GM19463 (cell line): ENCODE measurements around the gene AOPEP.

Experiments
- ATAC-seq: cut with Tn5 transposase; IDR thresholded peaks from one replicate; pipeline ENCODE4 v1.9.1; 2021; ENCODE audit warnings: mild to moderate bottlenecking, moderate library complexity; ENCODE audit not compliant: unreplicated experiment

Gene AOPEP

GRCh38 chr9:94983552-94983951 lies 257.1 kb downstream of the AOPEP start:
- no peak for ATAC-seq

- ATAC-seq = no peak
Observed at GRCh38 chr9:94984891-94985476, 258.5 kb downstream of the AOPEP start.

- ATAC-seq = no peak
Observed at GRCh38 chr9:94985649-94986048, 259.1 kb downstream of the AOPEP start.

- ATAC-seq = no peak
Observed at GRCh38 chr9:94987731-94988130, 261.2 kb downstream of the AOPEP start.

GRCh38 chr9:94990897-94991561 lies 264.5 kb downstream of the AOPEP start:
- ATAC-seq = no peak

GRCh38 chr9:94991961-94992907 lies 265.7 kb downstream of the AOPEP start:
- no peak for ATAC-seq

DNA sequence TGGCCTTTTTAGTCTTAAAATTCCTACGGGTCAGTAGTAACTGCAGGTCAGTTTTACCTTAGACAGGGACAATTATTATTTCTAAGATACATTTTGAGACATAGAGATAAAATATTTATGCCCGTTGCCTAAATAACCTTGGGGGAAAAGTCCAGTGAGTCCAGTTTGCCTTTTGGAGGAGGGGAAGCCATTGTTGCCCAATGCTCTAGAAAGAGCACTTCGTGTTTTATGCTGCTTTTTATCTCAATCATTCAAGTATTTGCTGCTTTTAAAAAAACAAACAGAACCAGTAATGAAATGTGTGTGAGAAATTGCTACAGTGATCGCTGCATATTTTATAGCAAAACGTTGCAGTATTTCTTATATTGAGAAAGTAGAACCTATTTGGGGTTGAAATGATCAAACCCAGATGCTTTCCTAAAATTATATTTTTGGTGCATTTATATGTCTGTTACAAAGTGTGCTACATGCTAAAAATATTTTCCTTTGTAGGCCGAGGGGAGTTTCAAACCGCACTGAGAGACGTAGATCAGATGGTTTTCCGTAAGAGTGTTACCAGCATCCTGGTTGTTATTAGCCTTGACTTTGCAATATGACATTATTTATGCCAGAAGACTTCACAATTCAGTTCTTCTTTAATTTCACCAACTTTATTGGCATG lies 266.8 kb downstream of the AOPEP start:
- no peak for ATAC-seq

- ATAC-seq = no peak
Observed at GRCh38 chr9:94993821-94994165, 267.3 kb downstream of the AOPEP start.

GRCh38 chr9:94995048-94995693 lies 268.7 kb downstream of the AOPEP start:
- ATAC-seq = no peak

GRCh38 chr9:94996641-94997040 lies 270.1 kb downstream of the AOPEP start:
- ATAC-seq = no peak

DNA sequence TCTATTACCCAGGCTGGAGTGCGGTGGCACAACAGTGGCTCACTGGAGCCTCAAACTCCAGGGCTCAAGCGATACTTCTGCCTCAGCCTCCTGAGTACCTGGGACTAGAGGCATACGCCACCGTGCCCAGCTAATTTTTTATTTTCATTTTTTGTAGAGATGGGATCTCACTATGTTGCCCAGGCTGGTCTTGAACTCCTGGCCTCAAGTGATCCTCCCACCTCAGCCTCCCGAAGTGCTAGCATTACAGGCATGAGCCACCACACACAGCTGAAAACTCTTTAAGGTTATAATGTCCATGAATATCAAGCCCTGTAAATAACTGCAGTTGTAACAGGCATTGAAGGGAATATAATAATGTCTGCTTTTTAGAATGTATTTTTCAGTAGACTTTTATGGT lies 271.2 kb downstream of the AOPEP start:
- ATAC-seq = no peak

GRCh38 chr9:94999832-95000231 lies 273.3 kb downstream of the AOPEP start:
- no peak for ATAC-seq

DNA sequence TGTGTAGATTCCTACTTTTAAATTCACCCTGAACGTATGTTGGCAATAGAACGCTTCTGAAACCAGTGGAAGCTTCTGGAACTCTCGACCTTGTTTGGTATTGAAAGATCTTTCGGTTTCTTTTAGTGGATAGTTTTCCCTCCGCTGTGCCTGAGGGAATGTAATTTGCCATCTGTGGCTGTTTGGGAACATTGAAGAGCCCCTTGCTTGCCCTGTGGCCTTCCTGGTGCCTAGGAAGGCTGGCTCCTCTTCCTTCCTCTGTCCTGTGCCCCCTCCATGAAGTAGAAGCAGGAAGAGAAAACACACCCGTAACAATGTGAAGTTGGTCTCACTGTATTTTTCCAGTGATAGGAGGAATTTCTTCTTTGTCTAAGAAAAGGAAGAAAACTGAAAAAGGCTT lies 274.3 kb downstream of the AOPEP start:
- no peak for ATAC-seq

GRCh38 chr9:95001720-95002119 lies 275.2 kb downstream of the AOPEP start:
- no peak for ATAC-seq

DNA sequence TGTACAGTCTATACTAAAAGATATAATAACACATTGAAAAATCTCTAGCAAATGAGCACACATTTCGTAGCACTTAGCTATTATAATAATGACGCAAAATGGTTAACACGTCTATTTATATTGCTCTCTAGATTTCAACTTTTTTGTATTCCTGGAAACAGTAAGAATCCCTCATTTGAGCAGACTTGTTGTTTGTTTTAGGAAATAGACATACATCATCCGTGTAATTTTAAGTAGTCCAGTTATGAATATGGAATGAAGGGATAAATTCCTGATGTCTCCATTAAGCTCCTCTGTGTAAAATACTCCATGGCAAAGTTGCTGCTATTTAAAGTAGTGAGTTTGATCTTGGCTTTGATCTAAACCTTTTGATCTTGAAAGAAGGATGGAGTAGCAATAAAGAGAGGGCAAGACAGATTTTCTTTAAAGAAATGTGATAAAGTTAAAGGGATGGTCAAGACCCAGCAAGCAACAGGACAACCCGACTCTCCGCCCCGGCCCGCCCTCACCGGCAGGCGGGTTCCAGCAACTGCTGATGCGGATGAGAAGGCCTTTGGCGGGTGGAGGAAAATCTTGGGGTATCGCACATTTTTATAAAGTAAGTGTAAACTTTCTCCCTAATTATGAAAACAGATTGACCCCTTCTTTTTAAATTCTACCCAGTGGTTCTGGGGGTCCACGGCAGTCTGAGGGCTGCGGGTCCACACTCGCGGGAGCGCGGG lies 277.4 kb downstream of the AOPEP start:
- no peak for ATAC-seq

DNA sequence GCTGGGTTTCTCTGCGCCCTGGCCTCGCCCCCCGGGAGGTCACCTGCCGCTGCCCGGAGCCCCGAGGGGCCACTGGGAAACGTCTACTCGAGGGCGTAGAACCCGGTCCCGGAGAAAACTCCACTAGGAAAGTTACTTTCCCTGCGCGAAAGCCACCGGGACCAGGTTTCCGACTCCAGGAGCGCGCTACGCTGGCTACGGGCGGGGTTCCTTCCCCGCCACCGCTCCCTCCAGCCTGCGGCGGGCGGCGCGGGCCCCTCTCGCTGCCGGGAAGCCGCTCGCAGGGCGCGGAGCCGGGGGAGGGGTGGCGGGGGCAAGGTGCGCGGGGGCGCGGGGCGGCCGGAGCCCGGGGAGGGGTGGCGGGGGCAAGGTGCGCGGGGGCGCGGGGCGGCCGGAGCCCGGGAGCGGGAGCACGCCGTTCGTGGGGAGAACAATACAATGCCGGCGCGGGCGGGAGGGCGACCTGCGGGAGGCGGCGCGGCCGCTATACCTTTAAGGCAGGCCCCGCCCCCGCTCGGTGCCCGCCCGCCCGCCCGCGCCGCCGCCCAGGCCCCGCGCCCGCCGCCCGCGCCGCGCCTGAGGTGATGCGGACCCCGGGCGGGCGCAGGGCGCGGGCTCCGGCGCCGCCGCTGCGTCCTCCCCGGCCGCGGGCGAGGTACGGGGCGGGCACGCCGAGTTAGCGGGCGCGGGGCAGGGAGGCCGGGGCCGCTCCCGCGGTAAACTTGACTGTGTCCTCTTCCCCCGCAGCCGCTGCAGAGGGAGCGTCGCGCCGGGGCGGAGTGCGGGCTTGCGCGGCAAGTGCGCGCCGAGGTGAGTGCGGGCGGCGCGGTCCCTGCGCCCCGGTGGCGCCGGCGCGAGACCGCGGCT lies 278.1 kb downstream of the AOPEP start:
- peak; percentile 69 for ATAC-seq

- ATAC-seq = no peak
Observed at GRCh38 chr9:95005278-95006143, 279.0 kb downstream of the AOPEP start.

- ATAC-seq = no peak
Observed at GRCh38 chr9:95007226-95007869, 280.8 kb downstream of the AOPEP start.
